Stimulated activated CD8-positive, alpha-beta memory T cell treated with anti-CD3 and anti-CD28 coated beads, Interleukin-7, amount 100 ng/mL, for 1 hour (primary cell): ENCODE results near the gene IL1RN.

Experiments
- DNase-seq, 2 donors: peaks; one replicate each; pipeline ENCODE4 v3.0.0-alpha.2; 2020; ENCODE audit warnings: low read depth in 2 of 2

The IL1RN gene

GRCh38 chr2:113127646-113128570 is 510 bp downstream of the IL1RN start:
- DNase-seq = no peak

GRCh38 chr2:113129519-113130078 is 2.2 kb downstream of the IL1RN start:
- no peak for DNase-seq

GRCh38 chr2:113131352-113132185 is 4.2 kb downstream of the IL1RN start:
- DNase-seq = no peak

DNA sequence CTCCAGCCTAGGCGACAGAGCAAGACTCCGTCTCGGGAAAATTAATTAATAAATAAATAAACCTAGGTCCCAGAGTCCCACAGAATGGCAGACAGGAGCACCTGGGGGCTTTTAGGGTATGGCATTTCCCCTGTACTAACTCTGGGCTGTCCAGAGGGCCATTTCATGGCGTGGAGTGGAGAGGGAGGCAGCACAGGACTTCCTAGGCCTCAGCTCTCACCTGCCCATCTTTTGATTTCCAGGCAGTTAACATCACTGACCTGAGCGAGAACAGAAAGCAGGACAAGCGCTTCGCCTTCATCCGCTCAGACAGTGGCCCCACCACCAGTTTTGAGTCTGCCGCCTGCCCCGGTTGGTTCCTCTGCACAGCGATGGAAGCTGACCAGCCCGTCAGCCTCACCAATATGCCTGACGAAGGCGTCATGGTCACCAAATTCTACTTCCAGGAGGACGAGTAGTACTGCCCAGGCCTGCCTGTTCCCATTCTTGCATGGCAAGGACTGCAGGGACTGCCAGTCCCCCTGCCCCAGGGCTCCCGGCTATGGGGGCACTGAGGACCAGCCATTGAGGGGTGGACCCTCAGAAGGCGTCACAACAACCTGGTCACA is 5.1 kb downstream of the IL1RN start:
- DNase-seq = no peak

GRCh38 chr2:113133704-113134598 is 6.6 kb downstream of the IL1RN start:
- DNase-seq = no peak

DNA sequence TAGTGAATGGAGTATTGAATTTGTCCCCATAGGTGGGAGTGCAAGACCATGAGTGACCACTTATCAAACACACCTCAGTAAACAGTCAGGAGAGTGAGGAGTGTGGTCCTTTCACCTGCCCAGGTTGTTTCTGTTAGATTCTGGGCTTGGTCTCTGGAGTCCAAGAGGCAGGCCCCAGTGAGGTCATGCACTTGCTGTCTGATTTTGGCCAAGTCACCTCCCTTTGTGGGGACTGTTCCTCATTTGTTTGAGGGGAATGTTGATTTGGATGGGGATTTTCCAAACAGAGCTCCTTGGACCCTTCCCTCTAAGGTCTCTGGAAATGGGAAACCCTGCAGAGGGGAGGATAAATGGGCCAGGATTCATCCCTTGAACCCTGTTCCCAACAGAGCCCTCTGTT is 7.3 kb downstream of the IL1RN start:
- DNase-seq = no peak

DNA sequence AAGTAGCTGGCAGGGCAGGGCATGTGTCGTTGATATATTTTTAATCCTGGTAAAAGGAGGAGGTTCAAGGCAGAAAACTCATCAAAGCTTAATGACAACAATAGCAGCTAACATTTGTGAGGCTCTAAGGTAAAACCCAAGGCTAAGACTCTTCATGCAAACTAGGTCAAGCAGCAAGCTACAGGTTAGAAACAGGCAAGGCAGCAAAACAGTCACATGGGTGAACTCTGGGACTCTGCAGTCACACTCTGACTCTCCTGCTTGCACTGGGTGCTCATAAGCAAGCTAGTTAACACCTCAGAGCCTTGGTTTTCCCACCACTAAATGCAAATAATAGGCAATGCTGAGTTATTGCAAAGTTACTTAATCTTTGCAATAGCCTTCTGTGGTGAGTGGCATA is 7.9 kb downstream of the IL1RN start:
- DNase-seq = no peak

GRCh38 chr2:113136828-113137775 is 9.7 kb downstream of the IL1RN start:
- DNase-seq = no peak

- no peak for DNase-seq
Measured at GRCh38 chr2:113137827-113138226, 10.4 kb downstream of the IL1RN start.

- no peak for DNase-seq
Measured at GRCh38 chr2:113138428-113139322, 11.3 kb downstream of the IL1RN start.

DNA sequence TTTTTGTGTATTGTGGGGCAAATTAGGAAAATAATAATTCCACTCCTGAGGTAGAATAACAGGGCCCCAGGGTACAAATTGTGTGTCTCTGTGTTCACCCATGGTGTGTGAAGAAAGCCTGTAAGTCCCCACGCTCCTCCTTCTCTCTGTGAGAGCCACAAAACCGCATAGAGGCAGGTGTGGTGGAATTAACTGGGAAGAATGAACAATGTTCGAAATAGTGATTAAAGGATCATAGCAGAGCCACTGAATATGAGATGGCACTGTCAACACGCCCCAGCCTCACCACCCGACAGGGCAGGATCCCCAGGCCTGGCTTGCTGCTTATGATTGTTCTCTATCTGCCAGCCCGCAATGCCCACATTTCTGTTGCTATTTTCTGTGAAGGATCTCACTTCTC is 14.1 kb downstream of the IL1RN start:
- no peak for DNase-seq

- DNase-seq = no peak
Measured at GRCh38 chr2:113142290-113142689, 14.9 kb downstream of the IL1RN start.

- DNase-seq = no peak
Measured at GRCh38 chr2:113144259-113144658, 16.9 kb downstream of the IL1RN start.

DNA sequence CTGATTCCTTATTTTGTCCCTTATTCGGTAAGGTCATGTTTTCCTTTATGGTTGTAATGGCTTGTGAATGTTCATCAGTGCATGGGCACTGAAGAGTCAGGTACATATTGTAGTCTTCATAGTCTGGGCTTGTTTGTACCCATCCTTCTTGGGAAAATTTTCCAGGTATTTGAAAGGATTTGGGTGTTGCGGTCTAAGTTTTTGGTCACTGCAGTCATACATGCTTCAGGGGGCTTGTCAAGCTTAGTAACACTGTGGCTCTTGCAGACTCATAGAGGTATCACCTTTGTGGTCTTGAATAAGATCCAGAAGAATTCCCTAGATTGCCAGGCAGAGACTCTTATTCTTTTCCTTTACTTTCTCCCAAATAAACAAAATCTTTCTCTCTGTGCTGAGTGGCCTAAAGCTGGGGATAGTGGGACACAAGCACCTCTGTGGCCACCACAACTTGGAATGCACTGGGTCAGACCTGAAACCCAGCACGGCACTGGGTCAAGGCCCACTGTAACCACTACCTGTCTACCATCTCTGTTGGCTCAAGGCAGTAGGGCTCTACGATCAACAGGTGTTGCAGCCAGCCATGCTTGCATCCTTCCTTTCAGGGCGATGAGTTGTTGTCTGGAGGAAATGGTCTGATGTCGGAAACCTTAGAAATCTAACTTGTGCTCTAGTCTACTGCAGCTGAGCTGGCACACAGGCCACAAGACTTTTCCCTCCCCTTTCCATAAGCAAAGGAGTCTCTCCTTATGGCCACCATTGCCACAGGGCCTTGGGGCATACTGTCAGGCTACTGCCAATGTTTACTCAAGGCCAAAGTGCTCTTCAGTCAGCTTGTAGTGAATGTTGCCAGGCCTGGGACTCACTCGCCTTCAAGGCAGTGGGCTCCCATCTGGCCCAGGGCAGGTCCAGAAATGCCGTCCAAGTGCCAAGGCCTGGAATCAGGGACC is 21.5 kb downstream of the IL1RN start:
- no peak for DNase-seq

- DNase-seq = no peak
Measured at GRCh38 chr2:113149553-113150257, 22.3 kb downstream of the IL1RN start.

DNA sequence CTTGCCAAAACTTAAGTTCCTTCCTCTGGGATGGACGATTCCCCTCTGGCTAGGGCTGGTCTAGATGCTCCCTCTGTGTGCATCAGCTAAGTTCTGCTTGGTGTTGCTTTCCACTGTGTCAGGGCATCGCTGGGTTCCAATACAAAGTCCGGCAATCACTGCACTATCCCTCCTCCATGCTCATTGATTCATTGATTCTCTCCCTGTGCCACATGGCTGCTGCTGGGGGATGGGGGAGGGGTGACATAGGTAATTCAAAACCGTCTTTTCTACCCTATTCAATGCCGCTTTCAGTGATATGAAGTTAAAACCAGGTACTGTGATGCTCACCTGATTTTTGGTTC is 22.8 kb downstream of the IL1RN start:
- no peak for DNase-seq

DNA sequence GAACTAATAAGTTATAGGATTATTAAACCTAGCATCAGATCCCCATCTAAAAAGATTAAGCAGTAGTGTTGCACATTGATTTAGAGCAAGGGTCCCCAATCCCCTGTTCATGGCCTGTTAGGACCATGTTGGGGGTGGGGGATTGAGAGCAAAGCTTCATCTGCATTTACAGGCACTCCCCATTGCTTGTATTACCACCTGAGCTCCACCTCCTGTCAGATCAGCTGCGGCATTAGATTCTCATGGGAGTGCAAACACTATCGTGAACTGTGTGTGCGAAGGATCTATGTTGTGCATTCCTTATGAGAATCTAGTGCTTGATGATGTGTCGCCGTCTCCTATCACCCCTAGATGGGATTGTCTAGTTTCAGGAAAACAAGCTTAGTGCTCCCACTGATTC is 27.9 kb downstream of the IL1RN start:
- no peak for DNase-seq
